K562 (cell line): ENCODE results near the gene CREB5. TPM values are rescaled to one million over a fixed set of nuclear protein-coding genes. Genes with fewer than 3 reads are reported as not detected.

Experiments used
- ATAC-seq: fragments of 200-7000 bp; cut with Tn5 transposase; 3 replicates; pipeline ENCODE4 v1.9.1; 2020; ENCODE audit warnings: moderate library complexity
- BruUV-seq: library from RNA; stranded (reverse); fragments of 400-500 nt; replicated peaks from 2 replicates; lab custom pipeline; 2021; lab: Mats Ljungman, UMichigan
- CTCF ChIA-PET: fragments of 300-600 bp; formaldehyde crosslinking; extraction: SDS; loops from one replicate; lab custom pipeline; 2021; ENCODE audit warnings: low intra/inter-chr PET ratio; lab: Yijun Ruan, JAX
- POLR2A ChIA-PET: fragments of 300-600, 350-650 bp; sonication (Branson Sonifier 250); formaldehyde crosslinking; extraction: SDS; loops from one replicate; lab custom pipeline; 2021; ENCODE audit warnings: antibody characterized with exemption, inconsistent platforms; lab: Yijun Ruan, JAX
- DNase-seq, 4 experiments: peaks; one replicate each; pipeline versions ENCODE4 v3.0.0 to v3.0.0-alpha.2; 2011 to 2018; ENCODE audit warnings: low spot score in 3 of 4, mixed read lengths in 3 of 4; ENCODE audit errors: extremely low read depth in 1 of 4
- FAIRE-seq: peaks from 2 replicates; lab custom pipeline; 2011; peaks lifted over from hg19 to GRCh38; lab: Jason Lieb, UNC
- H2AFZ ChIP-seq: 2 replicates; pipeline ENCODE4 v1.6.0; 2011; ENCODE audit warnings: low read depth, low read length, control low read depth, inconsistent platforms
- H3K27ac ChIP-seq: fragments of 200-600 bp; 3 replicates; pipeline ENCODE4 v1.8.0; 2011; ENCODE audit warnings: low read depth, mild to moderate bottlenecking, control low read depth, inconsistent platforms, low read length, moderate library complexity, mixed read lengths; ENCODE audit errors: extremely low read depth
- H3K27me3 ChIP-seq, 2 experiments: fragments of 300-600 bp in 1 of 2; 2 replicates in 1 of 2; 3 replicates in 1 of 2; pipeline versions ENCODE4 v1.6.0 to v1.8.0; 2011; ENCODE audit warnings: inconsistent platforms in 2 of 2, low read length in 2 of 2, mild to moderate bottlenecking in 1 of 2, mixed read lengths in 1 of 2, moderate library complexity in 1 of 2; ENCODE audit not compliant: control insufficient read depth in 2 of 2, insufficient read depth in 2 of 2
- H3K36me3 ChIP-seq: fragments of 300-600 bp; 3 replicates; pipeline ENCODE4 v1.8.0; 2011; ENCODE audit warnings: mild to moderate bottlenecking, low read length, inconsistent platforms; ENCODE audit not compliant: control insufficient read depth, insufficient read depth
- H3K4me1 ChIP-seq, 2 experiments: fragments of 200-600 bp in 1 of 2; replicated peaks in 1 of 2; 2 replicates in 1 of 2; 3 replicates in 1 of 2; pipeline versions ENCODE4 v1.5.1 to v1.8.0; 2011; ENCODE audit warnings: inconsistent platforms in 2 of 2, low read length in 2 of 2, mild to moderate bottlenecking in 1 of 2, mixed read lengths in 1 of 2, moderate library complexity in 1 of 2; ENCODE audit not compliant: control insufficient read depth in 2 of 2, insufficient read depth in 2 of 2
- H3K4me2 ChIP-seq: 2 replicates; pipeline ENCODE4 v1.6.1; 2011; ENCODE audit warnings: low read length, control low read depth, inconsistent platforms, mixed read lengths; ENCODE audit not compliant: insufficient read depth
- H3K4me3 ChIP-seq: fragments of 200-600 bp; sonication (generic), shearing (Covaris generic); 2 replicates; pipeline ENCODE4 v1.5.1; 2016; ENCODE audit warnings: control low read depth, inconsistent platforms
- H3K79me2 ChIP-seq: fragments of 200-600 bp; 3 replicates; pipeline ENCODE4 v1.8.0; 2011; ENCODE audit warnings: low read length, inconsistent platforms; ENCODE audit not compliant: control insufficient read depth, insufficient read depth
- H3K9ac ChIP-seq, 2 experiments: 2 replicates each; pipeline versions ENCODE4 v1.6.0 to v1.6.1; 2011; ENCODE audit warnings: low read depth in 2 of 2, low read length in 2 of 2, control low read depth in 1 of 2, inconsistent platforms in 1 of 2, mild to moderate bottlenecking in 1 of 2, mixed read lengths in 1 of 2; ENCODE audit not compliant: insufficient read depth in 1 of 2
- H3K9me1 ChIP-seq: one replicate; pipeline ENCODE4 v1.6.0; 2011; ENCODE audit warnings: inconsistent platforms, mild to moderate bottlenecking, low read length, moderate library complexity; ENCODE audit not compliant: control insufficient read depth, insufficient read depth
- H3K9me3 ChIP-seq: replicated peaks from 2 replicates; pipeline ENCODE4 v1.5.1; 2011; ENCODE audit warnings: low read depth, low read length, inconsistent platforms; ENCODE audit not compliant: control insufficient read depth, insufficient read depth
- H4K20me1 ChIP-seq: replicated peaks from 2 replicates; pipeline ENCODE4 v1.6.1; 2011; ENCODE audit warnings: low read length, inconsistent platforms, mixed read lengths; ENCODE audit not compliant: control insufficient read depth, insufficient read depth
- ATF7 ChIP-seq: fragments of 450-650 bp; IDR thresholded peaks from 2 replicates; pipeline ENCODE4 v1.7.1; 2014; ENCODE audit warnings: mild to moderate bottlenecking, moderate library complexity
- DNMT1 ChIP-seq: fragments of 450-650 bp; IDR thresholded peaks from 2 replicates; pipeline ENCODE4 v1.6.1; 2016; ENCODE audit warnings: antibody characterized with exemption, mild to moderate bottlenecking
- PTTG1 ChIP-seq: fragments of 450-650 bp; IDR thresholded peaks from 2 replicates; pipeline ENCODE4 v1.6.1; 2016; ENCODE audit warnings: low read depth, mild to moderate bottlenecking, missing genetic modification characterization, missing compliant biosample characterization
- ZNF830 ChIP-seq: fragments of 250-450 bp; sonication (Bioruptor Pico); IDR thresholded peaks from 2 replicates; pipeline ENCODE4 v1.5.0; 2021; ENCODE audit warnings: mild to moderate bottlenecking
- WGBS: fragments of 100-300 bp; shearing (Covaris generic); methylation state at CpG from one replicate; pipeline ENCODE4 v1.1.6; 2016; ENCODE audit warnings: low coverage, mixed read lengths; ENCODE audit not compliant: insufficient coverage; ENCODE audit errors: missing lambda C conversion rate; 5-methylcytosine and 5-hydroxymethylcytosine counted together
- in situ Hi-C: fragments of 300-500 bp; cut with MboI; formaldehyde crosslinking; loops from 4 replicates; pipeline ENCODE4 v1.15.0; 2018; ENCODE audit warnings: inconsistent platforms, mixed read lengths
- intact Hi-C: fragments of 100-400 bp; cut with micrococcal nuclease; formaldehyde crosslinking; loops from 2 replicates; pipeline ENCODE4 v1.14.2; 2022
- polyA plus RNA-seq, 8 experiments: library from polyadenylated mRNA; depleted of rRNA in 4 of 8; stranded (reverse) in 5 of 8; unstranded in 3 of 8; fragments of >200 nt; fragmentation: Nextera tagmentation in 2 of 8; fragmentation: Illumina TruSeq in 1 of 8; extraction: Ambion mirVana in 2 of 8; extraction: Trizol in 1 of 8; gene quantifications; 2 replicates each; pipeline versions ENCODE4 v1.2.1 to v1.2.3, GENCODE V29; 2011 to 2014; ENCODE audit warnings: inconsistent platforms in 1 of 8, missing spikeins in 1 of 8
- total RNA-seq, 7 experiments: library from RNA; depleted of rRNA in 6 of 7; stranded (reverse); fragments of >200 nt in 6 of 7; fragmentation: Illumina TruSeq in 2 of 7; extraction: Trizol in 2 of 7; gene quantifications; 2 replicates each; pipeline versions ENCODE4 v1.2.1 to v1.2.3, GENCODE V29; 2011 to 2021; ENCODE audit warnings: low replicate concordance in 1 of 7
- TF ChIP-seq, protein P1 (sequence below): fragments of 450-650 bp; IDR thresholded peaks from 2 replicates; pipeline ENCODE4 v1.6.1; 2016; ENCODE audit warnings: mild to moderate bottlenecking, moderate library complexity
- TF ChIP-seq, protein P2 (sequence below): sonication (generic); formaldehyde crosslinking; IDR thresholded peaks from 2 replicates; pipeline ENCODE4 v1.8.0; 2022; ENCODE audit warnings: mild to moderate bottlenecking, missing genetic modification reagents, borderline replicate concordance
- TF ChIP-seq, protein P3 (sequence below): IDR thresholded peaks from 2 replicates; pipeline ENCODE4 v1.6.1; 2014; ENCODE audit warnings: antibody characterized with exemption

Gene CREB5
- total and polyA plus RNA-seq, 9 of the 15 experiments (the other 6 are each of a cell fraction or from before 2014, with no cell fraction given), result 0.33 to 6.4 (median 1.8) TPM

DNA sequence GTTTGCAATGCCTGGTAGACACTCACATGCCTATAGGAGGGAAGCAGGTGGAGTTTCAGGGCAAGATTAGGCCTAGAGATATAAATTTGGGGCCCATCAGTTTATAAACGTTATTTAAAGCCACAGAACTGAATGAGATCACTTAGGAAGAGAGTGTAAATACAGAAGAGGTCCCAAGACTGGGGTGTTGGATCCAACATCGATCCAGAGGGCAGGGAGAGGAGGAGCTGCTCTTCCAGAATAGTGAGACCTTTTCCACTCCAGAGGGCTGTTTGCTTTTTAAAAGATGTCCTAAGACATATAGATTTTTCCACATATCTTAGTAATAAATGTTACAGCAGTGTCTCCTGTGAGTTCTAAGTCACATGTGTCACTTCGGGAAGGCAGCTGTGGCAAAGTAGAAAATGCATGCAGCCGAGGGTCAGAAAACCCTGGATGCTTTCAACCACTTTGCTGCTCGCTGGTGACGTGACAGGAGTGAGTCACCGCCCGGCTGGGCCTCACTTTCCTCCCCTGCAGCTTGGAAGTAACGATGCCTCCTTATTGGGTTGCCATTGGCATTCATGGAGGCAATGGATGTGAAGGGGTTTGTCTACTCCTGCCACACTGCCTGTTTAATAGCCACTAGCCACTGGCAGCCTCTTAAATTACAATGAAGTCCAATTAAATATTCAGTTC, 450.4 kb downstream of the CREB5 start:
- Histone ChIP-seq H3K79me2 (no peaks in the 10 kb centered on the region), H4K20me1 (no peaks in the 10 kb centered on the region), H3K27ac (no peak overlapping the region), H2AFZ (no peak overlapping the region), H3K27me3 (no peaks in the 10 kb centered on the region; a peak in 4 of 5 replicates), H3K4me1 (no peaks in the 10 kb centered on the region), H3K4me3 (no peak overlapping the region), H3K9me3 (no peaks in the 10 kb centered on the region), H3K9ac (no peak overlapping the region), H3K9me1 (no peaks in the 10 kb centered on the region), H3K4me2 (no peak overlapping the region), H3K36me3 (no peaks in the 10 kb centered on the region)
- DNase-seq (no peak), FAIRE-seq (no peak), ATAC-seq (no peak)
- ChIA-PET POLR2A (no interaction called here), CTCF (no interaction called here)
- intact Hi-C loops, result no loop called here
- WGBS, result 3% methylated on average over 9 of the region's 9 CpGs
- in situ Hi-C loops, result no loop called here
- no TSS peak for BruUV-seq
- TF ChIP-seq ATF7 (no peak), ZNF830 (CRISPR knock-in tag) (no peak), DNMT1 (no peak), PTTG1 (tag) (no peak)
- TF ChIP-seq, protein P1, sequence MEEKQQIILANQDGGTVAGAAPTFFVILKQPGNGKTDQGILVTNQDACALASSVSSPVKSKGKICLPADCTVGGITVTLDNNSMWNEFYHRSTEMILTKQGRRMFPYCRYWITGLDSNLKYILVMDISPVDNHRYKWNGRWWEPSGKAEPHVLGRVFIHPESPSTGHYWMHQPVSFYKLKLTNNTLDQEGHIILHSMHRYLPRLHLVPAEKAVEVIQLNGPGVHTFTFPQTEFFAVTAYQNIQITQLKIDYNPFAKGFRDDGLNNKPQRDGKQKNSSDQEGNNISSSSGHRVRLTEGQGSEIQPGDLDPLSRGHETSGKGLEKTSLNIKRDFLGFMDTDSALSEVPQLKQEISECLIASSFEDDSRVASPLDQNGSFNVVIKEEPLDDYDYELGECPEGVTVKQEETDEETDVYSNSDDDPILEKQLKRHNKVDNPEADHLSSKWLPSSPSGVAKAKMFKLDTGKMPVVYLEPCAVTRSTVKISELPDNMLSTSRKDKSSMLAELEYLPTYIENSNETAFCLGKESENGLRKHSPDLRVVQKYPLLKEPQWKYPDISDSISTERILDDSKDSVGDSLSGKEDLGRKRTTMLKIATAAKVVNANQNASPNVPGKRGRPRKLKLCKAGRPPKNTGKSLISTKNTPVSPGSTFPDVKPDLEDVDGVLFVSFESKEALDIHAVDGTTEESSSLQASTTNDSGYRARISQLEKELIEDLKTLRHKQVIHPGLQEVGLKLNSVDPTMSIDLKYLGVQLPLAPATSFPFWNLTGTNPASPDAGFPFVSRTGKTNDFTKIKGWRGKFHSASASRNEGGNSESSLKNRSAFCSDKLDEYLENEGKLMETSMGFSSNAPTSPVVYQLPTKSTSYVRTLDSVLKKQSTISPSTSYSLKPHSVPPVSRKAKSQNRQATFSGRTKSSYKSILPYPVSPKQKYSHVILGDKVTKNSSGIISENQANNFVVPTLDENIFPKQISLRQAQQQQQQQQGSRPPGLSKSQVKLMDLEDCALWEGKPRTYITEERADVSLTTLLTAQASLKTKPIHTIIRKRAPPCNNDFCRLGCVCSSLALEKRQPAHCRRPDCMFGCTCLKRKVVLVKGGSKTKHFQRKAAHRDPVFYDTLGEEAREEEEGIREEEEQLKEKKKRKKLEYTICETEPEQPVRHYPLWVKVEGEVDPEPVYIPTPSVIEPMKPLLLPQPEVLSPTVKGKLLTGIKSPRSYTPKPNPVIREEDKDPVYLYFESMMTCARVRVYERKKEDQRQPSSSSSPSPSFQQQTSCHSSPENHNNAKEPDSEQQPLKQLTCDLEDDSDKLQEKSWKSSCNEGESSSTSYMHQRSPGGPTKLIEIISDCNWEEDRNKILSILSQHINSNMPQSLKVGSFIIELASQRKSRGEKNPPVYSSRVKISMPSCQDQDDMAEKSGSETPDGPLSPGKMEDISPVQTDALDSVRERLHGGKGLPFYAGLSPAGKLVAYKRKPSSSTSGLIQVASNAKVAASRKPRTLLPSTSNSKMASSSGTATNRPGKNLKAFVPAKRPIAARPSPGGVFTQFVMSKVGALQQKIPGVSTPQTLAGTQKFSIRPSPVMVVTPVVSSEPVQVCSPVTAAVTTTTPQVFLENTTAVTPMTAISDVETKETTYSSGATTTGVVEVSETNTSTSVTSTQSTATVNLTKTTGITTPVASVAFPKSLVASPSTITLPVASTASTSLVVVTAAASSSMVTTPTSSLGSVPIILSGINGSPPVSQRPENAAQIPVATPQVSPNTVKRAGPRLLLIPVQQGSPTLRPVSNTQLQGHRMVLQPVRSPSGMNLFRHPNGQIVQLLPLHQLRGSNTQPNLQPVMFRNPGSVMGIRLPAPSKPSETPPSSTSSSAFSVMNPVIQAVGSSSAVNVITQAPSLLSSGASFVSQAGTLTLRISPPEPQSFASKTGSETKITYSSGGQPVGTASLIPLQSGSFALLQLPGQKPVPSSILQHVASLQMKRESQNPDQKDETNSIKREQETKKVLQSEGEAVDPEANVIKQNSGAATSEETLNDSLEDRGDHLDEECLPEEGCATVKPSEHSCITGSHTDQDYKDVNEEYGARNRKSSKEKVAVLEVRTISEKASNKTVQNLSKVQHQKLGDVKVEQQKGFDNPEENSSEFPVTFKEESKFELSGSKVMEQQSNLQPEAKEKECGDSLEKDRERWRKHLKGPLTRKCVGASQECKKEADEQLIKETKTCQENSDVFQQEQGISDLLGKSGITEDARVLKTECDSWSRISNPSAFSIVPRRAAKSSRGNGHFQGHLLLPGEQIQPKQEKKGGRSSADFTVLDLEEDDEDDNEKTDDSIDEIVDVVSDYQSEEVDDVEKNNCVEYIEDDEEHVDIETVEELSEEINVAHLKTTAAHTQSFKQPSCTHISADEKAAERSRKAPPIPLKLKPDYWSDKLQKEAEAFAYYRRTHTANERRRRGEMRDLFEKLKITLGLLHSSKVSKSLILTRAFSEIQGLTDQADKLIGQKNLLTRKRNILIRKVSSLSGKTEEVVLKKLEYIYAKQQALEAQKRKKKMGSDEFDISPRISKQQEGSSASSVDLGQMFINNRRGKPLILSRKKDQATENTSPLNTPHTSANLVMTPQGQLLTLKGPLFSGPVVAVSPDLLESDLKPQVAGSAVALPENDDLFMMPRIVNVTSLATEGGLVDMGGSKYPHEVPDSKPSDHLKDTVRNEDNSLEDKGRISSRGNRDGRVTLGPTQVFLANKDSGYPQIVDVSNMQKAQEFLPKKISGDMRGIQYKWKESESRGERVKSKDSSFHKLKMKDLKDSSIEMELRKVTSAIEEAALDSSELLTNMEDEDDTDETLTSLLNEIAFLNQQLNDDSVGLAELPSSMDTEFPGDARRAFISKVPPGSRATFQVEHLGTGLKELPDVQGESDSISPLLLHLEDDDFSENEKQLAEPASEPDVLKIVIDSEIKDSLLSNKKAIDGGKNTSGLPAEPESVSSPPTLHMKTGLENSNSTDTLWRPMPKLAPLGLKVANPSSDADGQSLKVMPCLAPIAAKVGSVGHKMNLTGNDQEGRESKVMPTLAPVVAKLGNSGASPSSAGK, result no peak
- TF ChIP-seq, protein P2, sequence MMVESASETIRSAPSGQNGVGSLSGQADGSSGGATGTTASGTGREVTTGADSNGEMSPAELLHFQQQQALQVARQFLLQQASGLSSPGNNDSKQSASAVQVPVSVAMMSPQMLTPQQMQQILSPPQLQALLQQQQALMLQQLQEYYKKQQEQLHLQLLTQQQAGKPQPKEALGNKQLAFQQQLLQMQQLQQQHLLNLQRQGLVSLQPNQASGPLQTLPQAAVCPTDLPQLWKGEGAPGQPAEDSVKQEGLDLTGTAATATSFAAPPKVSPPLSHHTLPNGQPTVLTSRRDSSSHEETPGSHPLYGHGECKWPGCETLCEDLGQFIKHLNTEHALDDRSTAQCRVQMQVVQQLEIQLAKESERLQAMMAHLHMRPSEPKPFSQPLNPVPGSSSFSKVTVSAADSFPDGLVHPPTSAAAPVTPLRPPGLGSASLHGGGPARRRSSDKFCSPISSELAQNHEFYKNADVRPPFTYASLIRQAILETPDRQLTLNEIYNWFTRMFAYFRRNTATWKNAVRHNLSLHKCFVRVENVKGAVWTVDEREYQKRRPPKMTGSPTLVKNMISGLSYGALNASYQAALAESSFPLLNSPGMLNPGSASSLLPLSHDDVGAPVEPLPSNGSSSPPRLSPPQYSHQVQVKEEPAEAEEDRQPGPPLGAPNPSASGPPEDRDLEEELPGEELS (CRISPR knock-in tag), result no peak
- TF ChIP-seq, protein P3, sequence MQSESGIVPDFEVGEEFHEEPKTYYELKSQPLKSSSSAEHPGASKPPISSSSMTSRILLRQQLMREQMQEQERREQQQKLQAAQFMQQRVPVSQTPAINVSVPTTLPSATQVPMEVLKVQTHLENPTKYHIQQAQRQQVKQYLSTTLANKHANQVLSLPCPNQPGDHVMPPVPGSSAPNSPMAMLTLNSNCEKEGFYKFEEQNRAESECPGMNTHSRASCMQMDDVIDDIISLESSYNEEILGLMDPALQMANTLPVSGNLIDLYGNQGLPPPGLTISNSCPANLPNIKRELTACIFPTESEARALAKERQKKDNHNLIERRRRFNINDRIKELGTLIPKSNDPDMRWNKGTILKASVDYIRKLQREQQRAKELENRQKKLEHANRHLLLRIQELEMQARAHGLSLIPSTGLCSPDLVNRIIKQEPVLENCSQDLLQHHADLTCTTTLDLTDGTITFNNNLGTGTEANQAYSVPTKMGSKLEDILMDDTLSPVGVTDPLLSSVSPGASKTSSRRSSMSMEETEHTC, result no peak
